KBM-7 (cell line): ENCODE data around the gene ECEL1.

Experiments used
- DNase-seq: peaks from one replicate; pipeline ENCODE4 v3.0.0-alpha.2; 2015
- in situ Hi-C: fragments of 300-500 bp; cut with MboI; formaldehyde crosslinking; loops from 2 replicates; pipeline ENCODE4 v1.14.3; 2020; ENCODE audit warnings: low sequenced_read_pairs, low pct_unique_long_range_greater_than_20kb, mixed read lengths

The ECEL1 gene

GRCh38 chr2:232523682-232524597, 36.3 kb upstream of the ECEL1 start:
- in situ Hi-C loops: no loop called here
- DNase-seq: peak; percentile 75

DNA sequence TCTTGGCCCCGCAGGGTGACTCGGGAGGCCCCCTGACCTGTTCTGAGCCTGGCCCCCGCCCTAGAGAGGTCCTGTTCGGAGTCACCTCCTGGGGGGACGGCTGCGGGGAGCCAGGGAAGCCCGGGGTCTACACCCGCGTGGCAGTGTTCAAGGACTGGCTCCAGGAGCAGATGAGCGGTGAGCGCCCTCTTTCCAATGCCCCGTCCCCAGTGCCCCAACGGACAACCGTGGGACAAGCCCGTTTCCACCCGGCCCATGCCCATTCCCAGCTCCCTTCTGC, 35.7 kb upstream of the ECEL1 start:
- no peak for DNase-seq
- in situ Hi-C loops: no loop called here

- DNase-seq: no peak
- in situ Hi-C loops: no loop called here
Measured at GRCh38 chr2:232522623-232523401, 35.2 kb upstream of the ECEL1 start.

DNA sequence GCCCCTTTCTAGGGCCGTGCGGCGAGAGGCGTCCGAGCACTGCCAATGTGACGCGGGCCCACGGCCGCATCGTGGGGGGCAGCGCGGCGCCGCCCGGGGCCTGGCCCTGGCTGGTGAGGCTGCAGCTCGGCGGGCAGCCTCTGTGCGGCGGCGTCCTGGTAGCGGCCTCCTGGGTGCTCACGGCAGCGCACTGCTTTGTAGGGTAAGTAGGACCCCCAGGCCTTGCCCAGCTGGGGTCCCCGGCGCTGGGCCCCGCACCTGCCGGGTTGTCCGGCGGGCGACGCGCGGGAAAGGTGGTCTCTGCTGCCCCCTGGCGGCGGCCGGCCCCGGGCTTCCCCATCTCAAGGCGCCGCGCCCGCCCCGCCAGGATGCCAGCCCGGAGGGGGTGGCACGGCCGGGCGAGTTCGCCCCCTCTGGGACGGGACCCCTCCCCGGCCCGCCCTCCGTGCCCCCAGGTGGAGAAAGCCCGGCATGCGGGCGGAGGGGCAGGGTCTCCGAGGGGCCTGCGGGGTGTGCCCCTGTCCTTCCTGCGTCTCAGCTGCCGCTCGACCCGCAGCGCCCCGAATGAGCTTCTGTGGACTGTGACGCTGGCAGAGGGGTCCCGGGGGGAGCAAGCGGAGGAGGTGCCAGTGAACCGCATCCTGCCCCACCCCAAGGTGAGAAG, 34.5 kb upstream of the ECEL1 start:
- peak; percentile 43 for DNase-seq
- in situ Hi-C loops: no loop called here

GRCh38 chr2:232521098-232521497, 33.5 kb upstream of the ECEL1 start:
- in situ Hi-C loops: no loop called here
- DNase-seq: no peak

DNA sequence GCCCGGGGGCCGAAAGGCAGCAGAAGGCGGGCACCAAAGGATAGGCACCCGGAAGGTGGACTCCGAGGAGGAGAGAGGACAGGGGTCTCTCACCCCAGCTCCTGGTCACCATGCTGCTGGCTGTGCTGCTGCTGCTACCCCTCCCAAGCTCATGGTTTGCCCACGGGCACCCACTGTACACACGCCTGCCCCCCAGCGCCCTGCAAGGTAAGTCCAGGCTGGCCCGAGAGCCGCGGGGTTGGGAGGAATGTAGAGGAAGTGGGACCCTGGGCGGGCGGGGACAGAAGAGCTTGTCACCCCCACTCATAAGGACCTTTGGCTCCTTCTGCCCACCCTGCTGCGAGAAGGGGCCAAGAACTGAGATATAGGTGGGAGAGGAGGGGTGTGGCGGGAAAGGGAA, 32.9 kb upstream of the ECEL1 start:
- no peak for DNase-seq
- in situ Hi-C loops: no loop called here

- no peak for DNase-seq
- in situ Hi-C loops: no loop called here
Measured at GRCh38 chr2:232519581-232520438, 32.2 kb upstream of the ECEL1 start, which contains the start of gene PRSS56. TSS of gene PRSS56 (plus strand) at chr2:232520388. CDS start at chr2:232520599, 211 bp downstream.

GRCh38 chr2:232518844-232519243, 31.2 kb upstream of the ECEL1 start:
- in situ Hi-C loops: no loop called here
- no peak for DNase-seq

- DNase-seq: no peak
- in situ Hi-C loops: no loop called here
Measured at GRCh38 chr2:232516551-232516950, 28.9 kb upstream of the ECEL1 start.

DNA sequence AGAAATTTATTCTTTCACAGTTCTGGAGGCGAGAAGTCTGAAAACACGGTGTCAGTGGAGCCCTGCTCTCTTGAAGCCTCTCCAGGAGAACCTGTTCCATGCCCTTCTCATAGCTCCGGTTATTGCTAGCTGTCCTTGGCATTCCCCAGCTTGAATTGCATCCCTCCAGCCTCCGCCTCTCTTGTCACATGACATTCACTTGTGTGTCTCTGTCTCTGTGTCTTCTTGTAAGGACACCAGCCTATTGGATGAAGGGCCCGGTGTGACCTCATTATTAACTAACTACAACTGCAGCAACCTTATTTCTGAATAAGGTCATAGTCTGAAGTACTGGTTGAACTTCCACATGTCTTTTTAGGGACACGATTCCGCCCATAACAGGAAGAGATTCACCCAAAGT, 28.0 kb upstream of the ECEL1 start:
- DNase-seq: no peak
- in situ Hi-C loops: no loop called here

DNA sequence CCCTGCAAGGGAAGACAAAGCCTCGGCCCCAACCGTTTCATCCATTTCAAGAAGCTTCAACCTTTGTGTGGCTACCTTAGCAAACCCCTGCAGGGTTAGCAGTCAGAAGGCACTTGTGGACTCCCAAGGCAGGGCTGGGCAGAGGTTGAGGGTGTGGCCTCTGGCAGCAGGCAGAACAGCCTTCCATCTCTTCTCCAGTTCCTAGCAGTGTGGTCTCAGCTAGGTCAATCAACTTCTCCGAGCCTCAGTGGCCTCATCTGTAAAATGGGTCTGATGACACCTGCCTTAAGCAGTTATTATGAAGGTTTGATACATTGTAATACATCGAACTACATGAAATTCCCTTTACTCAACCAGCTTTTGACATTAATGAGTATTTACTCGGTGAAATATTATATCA, 25.7 kb upstream of the ECEL1 start:
- in situ Hi-C loops: no loop called here
- DNase-seq: no peak

- in situ Hi-C loops: no loop called here
- DNase-seq: no peak
Measured at GRCh38 chr2:232512602-232513001, 25.0 kb upstream of the ECEL1 start.

DNA sequence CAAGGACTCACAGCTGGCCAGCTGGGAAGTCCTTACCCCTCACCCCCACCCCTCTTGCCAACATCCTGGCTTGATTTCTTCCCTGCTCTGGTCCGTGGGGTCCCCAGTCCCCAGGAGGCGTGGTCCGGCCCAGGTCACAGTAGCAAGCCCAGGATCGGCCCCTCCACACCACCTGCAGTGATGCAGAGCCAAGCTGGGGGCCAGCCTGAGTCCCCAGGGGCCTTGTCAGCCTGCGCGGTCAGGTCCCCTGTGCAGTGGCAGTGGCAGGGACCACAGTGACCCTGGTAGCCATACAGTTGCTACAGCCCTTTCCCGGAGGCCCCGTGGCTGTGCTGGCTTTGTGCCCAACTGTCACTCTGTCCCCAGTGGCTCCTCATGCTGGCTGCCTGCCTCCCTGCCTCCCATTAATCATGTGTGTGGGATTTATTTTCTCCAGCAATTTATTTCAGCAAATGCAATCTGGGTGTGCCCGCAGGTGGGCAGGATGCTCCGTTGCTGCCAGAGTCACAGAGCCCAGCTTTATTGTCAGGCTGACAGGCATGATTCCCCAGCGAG, 23.8 kb upstream of the ECEL1 start:
- in situ Hi-C loops: no loop called here
- no peak for DNase-seq

GRCh38 chr2:232508251-232508650, 20.6 kb upstream of the ECEL1 start:
- DNase-seq: no peak
- in situ Hi-C loops: no loop called here

DNA sequence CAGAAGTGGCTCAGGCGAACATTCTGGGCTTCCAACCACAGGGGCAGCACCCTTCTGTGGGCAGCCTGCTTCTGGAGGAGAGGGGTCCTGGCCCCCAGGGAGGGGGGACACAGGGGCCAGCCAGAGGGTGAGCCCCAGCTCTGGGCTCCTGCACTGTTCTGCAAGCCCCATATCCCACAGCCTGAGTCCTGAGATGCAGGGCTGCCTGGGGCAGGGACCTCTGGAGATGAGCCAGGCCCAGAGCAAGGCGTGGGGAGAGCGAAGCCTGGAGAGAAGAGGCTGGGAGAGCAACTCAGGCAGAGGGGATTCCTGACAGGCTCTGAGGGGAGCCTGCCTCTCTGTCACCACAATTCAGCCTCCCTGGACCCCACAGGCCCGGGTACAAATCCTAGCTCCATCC, 19.1 kb upstream of the ECEL1 start:
- in situ Hi-C loops: no loop called here
- no peak for DNase-seq

GRCh38 chr2:232505856-232506255, 18.2 kb upstream of the ECEL1 start:
- in situ Hi-C loops: no loop called here

GRCh38 chr2:232504438-232504837, 16.8 kb upstream of the ECEL1 start:
- in situ Hi-C loops: no loop called here
- DNase-seq: no peak

More at GRCh38 chr2:232505856-232506255, 18.2 kb upstream of the ECEL1 start:
- DNase-seq: no peak

GRCh38 chr2:232503809-232504323, 16.2 kb upstream of the ECEL1 start:
- in situ Hi-C loops: no loop called here
- DNase-seq: no peak
